ENCODE data around the gene KIF18B.

- TF ChIP-seq BHLHE40 (IDR thresholded peaks at IDR 0.05; ENCODE audit: borderline replicate concordance) (no peak), ZNF384 (IDR thresholded peaks at IDR 0.05) (no peak), SUZ12 (IDR thresholded peaks at IDR 0.05) (no peak), FOXK2 (IDR thresholded peaks at IDR 0.05) (no peak), ELF4 (IDR thresholded peaks at IDR 0.05) (no peak), FOXM1 (IDR thresholded peaks at IDR 0.05; ENCODE audit: borderline replicate concordance) (no peak), HDGF (IDR thresholded peaks at IDR 0.05; ENCODE audit: borderline replicate concordance) (no peak)
Observed at GRCh38 chr17:44989552-44990138, 42.1 kb upstream of the KIF18B start.
